ENCODE data around the gene CAT. TPM values are rescaled to one million over a fixed set of nuclear protein-coding genes. Genes with fewer than 3 reads are reported as not detected.
A peak's percentile ranks its signal among the peaks of the same experiment; 100 is the strongest.

CAT gene
- total RNA-seq, 1 donor, result 62.6 TPM

- peaks cover 7% of the 10 kb centered on the region for H3K4me1 ChIP-seq (ENCODE audit: insufficient read depth, low read length)
- no peak overlapping the region for H3K27ac ChIP-seq (ENCODE audit: low read depth, low read length)
- no peaks in the 10 kb centered on the region for H3K36me3 ChIP-seq (ENCODE audit: insufficient read depth, low read length)
- no peaks in the 10 kb centered on the region for H4K20me1 ChIP-seq (ENCODE audit: insufficient read depth, low read length)
- DNase-seq (ENCODE audit: insufficient read length, low spot score, missing footprints), result no peak
- H3K79me2 ChIP-seq (ENCODE audit: insufficient read depth, low read length), result no peaks in the 10 kb centered on the region
- H3K9me3 ChIP-seq (ENCODE audit: low read depth, low read length), result no peaks in the 10 kb centered on the region
- no peak for TF ChIP-seq CTCF (IDR thresholded peaks at IDR 0.05; ENCODE audit: extremely low read depth, low read depth, low read length)
- H3K4me2 ChIP-seq (ENCODE audit: insufficient read depth, low read length), result peak overlapping the region; percentile 28
- no peak overlapping the region for H2AFZ ChIP-seq (ENCODE audit: low read length)
- peak overlapping the region; percentile 21 for H3K4me3 ChIP-seq (ENCODE audit: insufficient read depth, low read length)
- peaks cover 25% of the 10 kb centered on the region for H3K27me3 ChIP-seq (ENCODE audit: insufficient read depth, low read length)
These were observed 54.7 kb downstream of the CAT start for GRCh38 chr11:34493468-34493867.

GRCh38 chr11:34493926-34494595 is 55.3 kb downstream of the CAT start:
- peaks cover 7% of the 10 kb centered on the region for H3K4me1 ChIP-seq (ENCODE audit: insufficient read depth, low read length)
- no peak for DNase-seq (ENCODE audit: insufficient read length, low spot score, missing footprints)
- no peak overlapping the region for H3K4me2 ChIP-seq (ENCODE audit: insufficient read depth, low read length)
- no peak overlapping the region for H2AFZ ChIP-seq (ENCODE audit: low read length)
- H3K36me3 ChIP-seq (ENCODE audit: insufficient read depth, low read length), result no peaks in the 10 kb centered on the region
- H3K4me3 ChIP-seq (ENCODE audit: insufficient read depth, low read length), result no peak overlapping the region
- no peak overlapping the region for H3K27ac ChIP-seq (ENCODE audit: low read depth, low read length)
- H3K9me3 ChIP-seq (ENCODE audit: low read depth, low read length), result no peaks in the 10 kb centered on the region
- no peak for TF ChIP-seq CTCF (IDR thresholded peaks at IDR 0.05; ENCODE audit: extremely low read depth, low read depth, low read length)
- peaks cover 23% of the 10 kb centered on the region for H3K27me3 ChIP-seq (ENCODE audit: insufficient read depth, low read length)
- H4K20me1 ChIP-seq (ENCODE audit: insufficient read depth, low read length), result no peaks in the 10 kb centered on the region
- H3K79me2 ChIP-seq (ENCODE audit: insufficient read depth, low read length), result no peaks in the 10 kb centered on the region

GRCh38 chr11:34495239-34495723 is 56.5 kb downstream of the CAT start:
- Histone ChIP-seq H3K79me2 (ENCODE audit: insufficient read depth, low read length) (no peaks in the 10 kb centered on the region), H3K36me3 (ENCODE audit: insufficient read depth, low read length) (no peaks in the 10 kb centered on the region), H3K27ac (ENCODE audit: low read depth, low read length) (no peak overlapping the region), H3K9me3 (ENCODE audit: low read depth, low read length) (no peaks in the 10 kb centered on the region), H3K4me1 (ENCODE audit: insufficient read depth, low read length) (peaks cover 7% of the 10 kb centered on the region), H3K4me2 (ENCODE audit: insufficient read depth, low read length) (no peak overlapping the region), H3K4me3 (ENCODE audit: insufficient read depth, low read length) (no peak overlapping the region), H3K27me3 (ENCODE audit: insufficient read depth, low read length) (peaks cover 21% of the 10 kb centered on the region), H4K20me1 (ENCODE audit: insufficient read depth, low read length) (no peaks in the 10 kb centered on the region), H2AFZ (ENCODE audit: low read length) (no peak overlapping the region)
- TF ChIP-seq CTCF (IDR thresholded peaks at IDR 0.05; ENCODE audit: extremely low read depth, low read depth, low read length), result no peak
- DNase-seq (ENCODE audit: insufficient read length, low spot score, missing footprints), result no peak

GRCh38 chr11:34495724-34496377 is 57.1 kb downstream of the CAT start:
- no peak overlapping the region for H3K27ac ChIP-seq (ENCODE audit: low read depth, low read length)
- DNase-seq (ENCODE audit: insufficient read length, low spot score, missing footprints), result no peak

More at GRCh38 chr11:34495724-34496377, 57.1 kb downstream of the CAT start:
- Histone ChIP-seq H3K4me1 (ENCODE audit: insufficient read depth, low read length) (peaks cover 8% of the 10 kb centered on the region), H3K27me3 (ENCODE audit: insufficient read depth, low read length) (peaks cover 21% of the 10 kb centered on the region), H3K36me3 (ENCODE audit: insufficient read depth, low read length) (no peaks in the 10 kb centered on the region), H4K20me1 (ENCODE audit: insufficient read depth, low read length) (no peaks in the 10 kb centered on the region), H2AFZ (ENCODE audit: low read length) (no peak overlapping the region), H3K9me3 (ENCODE audit: low read depth, low read length) (no peaks in the 10 kb centered on the region), H3K4me3 (ENCODE audit: insufficient read depth, low read length) (no peak overlapping the region), H3K79me2 (ENCODE audit: insufficient read depth, low read length) (no peaks in the 10 kb centered on the region), H3K4me2 (ENCODE audit: insufficient read depth, low read length) (no peak overlapping the region)
- TF ChIP-seq CTCF (IDR thresholded peaks at IDR 0.05; ENCODE audit: extremely low read depth, low read depth, low read length), result no peak

Data from osteoblast (primary cell).